CD4-positive, alpha-beta T cell (primary cell): ENCODE measurements around the gene POC1B. TPM values are rescaled to one million over a fixed set of nuclear protein-coding genes. Genes with fewer than 3 reads are reported as not detected.

ENCODE experiments used
- ATAC-seq: fragments of 200-7000 bp; cut with Tn5 transposase; one replicate; pipeline ENCODE4 v1.10.0; 2022; ENCODE audit warnings: mild to moderate bottlenecking; ENCODE audit not compliant: poor library complexity
- CTCF ChIA-PET: fragments of 350-600 bp; sonication (Branson Sonifier 250); formaldehyde crosslinking; loops from one replicate; lab custom pipeline; 2021; ENCODE audit warnings: antibody characterized with exemption, inconsistent platforms; lab: Charles Lee
- POLR2A ChIA-PET: fragments of 350-600 bp; sonication (Branson Sonifier 250); formaldehyde crosslinking; loops from one replicate; lab custom pipeline; 2021; ENCODE audit warnings: antibody characterized with exemption, inconsistent platforms; lab: Charles Lee
- DNase-seq, 14 experiments: peaks; one replicate each; pipeline ENCODE4 v3.0.0-alpha.2; 2013 to 2020; ENCODE audit warnings: mixed read lengths in 2 of 14
- H3K27ac ChIP-seq, 2 donors: one replicate each; pipeline versions ENCODE4 v1.5.1 to v1.7.0; 2013; ENCODE audit warnings: low read length in 2 of 2, low read depth in 1 of 2, mild to moderate bottlenecking in 1 of 2
- H3K27me3 ChIP-seq, 2 experiments: 1 replicate in 1 of 2; 2 replicates in 1 of 2; pipeline versions ENCODE4 v1.6.1 to v1.7.0; 2013; ENCODE audit warnings: low read length in 2 of 2, control low read depth in 1 of 2, mild to moderate bottlenecking in 1 of 2, moderate library complexity in 1 of 2; ENCODE audit not compliant: insufficient read depth in 2 of 2, control insufficient read depth in 1 of 2
- H3K36me3 ChIP-seq: one replicate; pipeline ENCODE4 v1.6.1; 2013; ENCODE audit warnings: low read length, control low read depth; ENCODE audit not compliant: insufficient read depth
- H3K4me1 ChIP-seq: one replicate; pipeline ENCODE4 v1.6.1; 2013; ENCODE audit warnings: low read length, control low read depth; ENCODE audit not compliant: insufficient read depth
- H3K4me3 ChIP-seq: one replicate; pipeline ENCODE4 v1.5.1; 2013; ENCODE audit warnings: mild to moderate bottlenecking, low read length, moderate library complexity
- H3K9me3 ChIP-seq, 2 experiments: 1 replicate in 1 of 2; 2 replicates in 1 of 2; pipeline versions ENCODE4 v1.6.1 to v1.7.0; 2013; ENCODE audit warnings: low read length in 2 of 2, mild to moderate bottlenecking in 2 of 2, control low read depth in 1 of 2, moderate library complexity in 1 of 2; ENCODE audit not compliant: control insufficient read depth in 1 of 2, insufficient read depth in 1 of 2
- H3K27ac Mint-ChIP-seq: one replicate; pipeline ENCODE4 v1.8.0; 2020; ENCODE audit warnings: mixed read lengths
- H3K27me3 Mint-ChIP-seq: one replicate; pipeline ENCODE4 v1.8.0; 2021; ENCODE audit warnings: mixed read lengths
- H3K36me3 Mint-ChIP-seq: one replicate; pipeline ENCODE4 v1.8.0; 2021; ENCODE audit warnings: low read depth, mixed read lengths
- H3K4me1 Mint-ChIP-seq: one replicate; pipeline ENCODE4 v1.8.0; 2021; ENCODE audit warnings: low read depth, mixed read lengths
- H3K4me3 Mint-ChIP-seq: one replicate; pipeline ENCODE4 v1.8.0; 2020; ENCODE audit warnings: mild to moderate bottlenecking, mixed read lengths
- H3K9me3 Mint-ChIP-seq: one replicate; pipeline ENCODE4 v1.8.0; 2020; ENCODE audit warnings: mixed read lengths
- intact Hi-C, 2 experiments: fragments of 100-400 bp; cut with DNase I in 1 of 2; cut with micrococcal nuclease in 1 of 2; formaldehyde crosslinking; loops; one replicate each; pipeline versions ENCODE4 v1.15.1 to v1.9.0; 2023 to 2025; cut with DNase I, micrococcal nuclease
- total RNA-seq, 174 experiments: library from RNA in 2 of 174; stranded (reverse) in 2 of 174; gene quantifications; one replicate each; pipeline ENCODE4 v1.2.3 and lab custom pipeline; 2021 to 2026
- TF ChIP-seq, protein P1 (sequence below): fragments of 200-600 bp; IDR thresholded peaks from one replicate; pipeline ENCODE4 v1.8.0; 2022; ENCODE audit warnings: antibody characterized with exemption, mild to moderate bottlenecking

Gene POC1B
- total RNA-seq, 2 experiments from 2014 or later = 14.9 to 16.2 TPM

DNA sequence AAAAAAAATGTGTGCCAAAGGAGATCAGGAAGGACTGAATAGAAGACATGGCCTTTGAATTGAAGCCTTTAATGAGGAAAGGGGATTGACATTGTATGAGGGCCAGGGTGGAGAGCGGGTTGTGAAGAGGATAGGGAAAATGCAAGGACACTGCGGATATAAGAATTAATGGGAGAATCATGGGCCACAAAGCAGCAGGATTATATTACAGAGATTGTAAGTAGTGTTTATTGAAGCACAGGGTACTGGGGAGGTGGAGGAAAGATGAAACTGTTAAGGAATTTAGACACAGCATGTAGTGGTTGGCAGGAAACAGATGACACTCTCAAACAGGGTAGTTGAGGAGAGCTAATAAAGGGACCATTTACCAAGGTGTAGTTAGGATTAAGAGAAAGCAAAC, 16.4 kb upstream of the POC1B start:
- POLR2A ChIA-PET = interaction anchor here (1.4 kb wide), 1 partner anchor 560 kb away, joined by 4 read pairs; no protein-coding TSS in a partner anchor
- H3K9me3 Mint-ChIP-seq = no peaks in the 10 kb centered on the region
- H3K4me3 Mint-ChIP-seq = no peak overlapping the region
- Histone ChIP-seq H3K4me1 (peaks cover 10% of the 10 kb centered on the region), H3K4me3 (no peak overlapping the region), H3K36me3 (no peaks in the 10 kb centered on the region), H3K9me3 (no peaks in the 10 kb centered on the region), H3K27me3 (no peaks in the 10 kb centered on the region), H3K27ac (no peak overlapping the region)
- no peak overlapping the region for H3K27ac Mint-ChIP-seq
- H3K36me3 Mint-ChIP-seq = no peaks in the 10 kb centered on the region
- no peaks in the 10 kb centered on the region for H3K27me3 Mint-ChIP-seq
- peaks cover 7% of the 10 kb centered on the region for H3K4me1 Mint-ChIP-seq
- TF ChIP-seq, protein P1, sequence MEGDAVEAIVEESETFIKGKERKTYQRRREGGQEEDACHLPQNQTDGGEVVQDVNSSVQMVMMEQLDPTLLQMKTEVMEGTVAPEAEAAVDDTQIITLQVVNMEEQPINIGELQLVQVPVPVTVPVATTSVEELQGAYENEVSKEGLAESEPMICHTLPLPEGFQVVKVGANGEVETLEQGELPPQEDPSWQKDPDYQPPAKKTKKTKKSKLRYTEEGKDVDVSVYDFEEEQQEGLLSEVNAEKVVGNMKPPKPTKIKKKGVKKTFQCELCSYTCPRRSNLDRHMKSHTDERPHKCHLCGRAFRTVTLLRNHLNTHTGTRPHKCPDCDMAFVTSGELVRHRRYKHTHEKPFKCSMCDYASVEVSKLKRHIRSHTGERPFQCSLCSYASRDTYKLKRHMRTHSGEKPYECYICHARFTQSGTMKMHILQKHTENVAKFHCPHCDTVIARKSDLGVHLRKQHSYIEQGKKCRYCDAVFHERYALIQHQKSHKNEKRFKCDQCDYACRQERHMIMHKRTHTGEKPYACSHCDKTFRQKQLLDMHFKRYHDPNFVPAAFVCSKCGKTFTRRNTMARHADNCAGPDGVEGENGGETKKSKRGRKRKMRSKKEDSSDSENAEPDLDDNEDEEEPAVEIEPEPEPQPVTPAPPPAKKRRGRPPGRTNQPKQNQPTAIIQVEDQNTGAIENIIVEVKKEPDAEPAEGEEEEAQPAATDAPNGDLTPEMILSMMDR = no peak
- CTCF ChIA-PET = interaction anchor here (0.6 to 1.6 kb wide), 6 partner anchors 15 to 562 kb away, joined by 3 to 4 read pairs (median 4); no protein-coding TSS in a partner anchor
- ATAC-seq (no peak), DNase-seq (no peak)
- intact Hi-C loops = loop anchor here (2.0 to 5.0 kb wide), 8 partner anchors 315 to 1419 kb away; no protein-coding TSS in a partner anchor

DNA sequence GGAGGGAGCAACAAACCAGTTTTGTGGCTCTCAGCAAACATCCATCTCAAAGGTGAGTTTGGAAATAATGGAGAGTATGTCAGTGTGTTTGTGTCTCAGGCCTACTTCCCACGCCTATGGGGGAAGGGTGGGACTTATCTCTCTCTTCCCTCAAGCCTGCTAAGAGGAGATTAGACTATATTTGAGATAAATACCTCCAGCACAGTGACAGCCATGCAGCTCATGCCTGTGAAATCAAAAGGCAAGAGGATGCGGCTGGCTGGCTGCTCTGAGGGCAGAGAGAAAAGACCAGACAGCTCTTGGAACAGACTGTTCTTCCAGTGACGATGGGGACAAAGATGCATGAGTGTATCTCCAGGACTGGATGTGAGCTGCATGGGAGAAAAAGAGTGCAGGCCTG, 14.7 kb upstream of the POC1B start:
- Mint-ChIP-seq H3K27me3 (no peaks in the 10 kb centered on the region), H3K9me3 (no peaks in the 10 kb centered on the region), H3K27ac (no peak overlapping the region), H3K36me3 (no peaks in the 10 kb centered on the region), H3K4me1 (peaks cover 7% of the 10 kb centered on the region), H3K4me3 (no peak overlapping the region)
- Histone ChIP-seq H3K4me1 (peaks cover 10% of the 10 kb centered on the region), H3K9me3 (no peaks in the 10 kb centered on the region), H3K27me3 (no peaks in the 10 kb centered on the region), H3K4me3 (no peak overlapping the region), H3K27ac (no peak overlapping the region), H3K36me3 (no peaks in the 10 kb centered on the region)
- TF ChIP-seq, protein P1 = no peak
- ATAC-seq (no peak), DNase-seq (no peak)
- POLR2A ChIA-PET = no interaction called here
- CTCF ChIA-PET = no interaction called here
- intact Hi-C loops = loop anchor here (5.0 kb wide), 5 partner anchors 317 to 1402 kb away; no protein-coding TSS in a partner anchor

DNA sequence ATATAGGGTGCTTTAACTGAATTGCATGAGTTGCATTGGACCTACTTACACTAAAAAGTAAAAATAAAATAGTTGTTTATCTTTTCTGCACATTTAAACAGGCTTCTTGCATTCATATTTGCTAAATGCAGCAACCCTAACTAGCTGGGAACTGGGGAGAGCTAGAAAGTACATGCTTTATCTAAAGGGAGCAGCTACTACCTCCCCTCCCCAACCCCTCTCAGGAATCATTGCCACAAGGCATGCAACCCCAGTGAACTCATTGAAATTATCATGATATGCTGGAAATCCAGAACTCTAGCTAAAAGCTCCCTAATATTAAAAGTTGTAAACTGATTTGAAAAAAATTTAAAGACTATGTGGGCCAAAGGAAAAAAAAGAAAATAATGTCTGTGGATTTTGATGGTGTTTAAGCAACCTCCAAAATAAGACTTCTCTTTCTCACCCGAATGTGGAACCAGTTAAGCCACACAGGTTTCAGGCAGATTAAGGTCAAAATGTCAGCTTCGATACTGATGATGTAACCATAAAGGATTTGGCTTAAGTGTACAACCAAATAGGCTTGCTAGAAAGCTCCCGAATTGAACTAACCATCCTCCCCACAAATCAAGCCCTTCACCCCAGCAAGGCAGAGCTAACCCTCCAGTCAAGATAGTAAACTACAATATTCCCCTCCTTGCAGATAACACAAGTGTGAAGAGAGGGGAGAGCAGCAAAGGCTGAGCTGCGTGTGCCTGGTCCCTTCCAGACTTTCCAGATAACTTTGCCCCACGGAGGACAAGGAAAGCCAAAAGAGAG, 13.8 kb upstream of the POC1B start:
- no peaks in the 10 kb centered on the region for H3K27me3 ChIP-seq
- ChIA-PET POLR2A (no interaction called here), CTCF (no interaction called here)
- DNase-seq = no peak
- no peaks in the 10 kb centered on the region for H3K9me3 ChIP-seq
- H3K4me3 ChIP-seq = no peak overlapping the region
- no peaks in the 10 kb centered on the region for H3K36me3 ChIP-seq
- ATAC-seq = no peak
- no peaks in the 10 kb centered on the region for H3K36me3 Mint-ChIP-seq
- TF ChIP-seq, protein P1 = no peak
- intact Hi-C loops = loop anchor here (5.0 kb wide), 5 partner anchors 318 to 1403 kb away; no protein-coding TSS in a partner anchor
- H3K4me1 ChIP-seq = peaks cover 10% of the 10 kb centered on the region
- H3K27ac Mint-ChIP-seq = no peak overlapping the region
- H3K4me3 Mint-ChIP-seq = no peak overlapping the region
- H3K4me1 Mint-ChIP-seq = peaks cover 7% of the 10 kb centered on the region
- no peak overlapping the region for H3K27ac ChIP-seq
- H3K27me3 Mint-ChIP-seq = no peaks in the 10 kb centered on the region
- H3K9me3 Mint-ChIP-seq = no peaks in the 10 kb centered on the region
